ENCODE data around the gene GLI1.
"Not testable (repeated sequence)": the region's sequence is repeated elsewhere in the genome, so short reads cannot be mapped to it uniquely, and the experiment has no call there.

GLI1 gene

GRCh38 chr12:57476993-57477709 lies 17.6 kb downstream of the GLI1 start:
- no peak for DNase-seq

- DNase-seq, result no peak
Measured at GRCh38 chr12:57477710-57478681, 18.4 kb downstream of the GLI1 start.

GRCh38 chr12:57479043-57479375 lies 19.4 kb downstream of the GLI1 start:
- no peak for DNase-seq

- no peak for DNase-seq
Measured at GRCh38 chr12:57479376-57480115, 20.0 kb downstream of the GLI1 start, which contains the start of gene ARHGAP9. Gene ARHGAP9 (minus strand): TSS chr12:57479866. CDS start chr12:57479406, 460 bp downstream.

- DNase-seq, result no peak
Measured at GRCh38 chr12:57481671-57482070, 22.1 kb downstream of the GLI1 start.

GRCh38 chr12:57483466-57483865 lies 23.9 kb downstream of the GLI1 start:
- DNase-seq, result no peak

- no peak for DNase-seq
Measured at GRCh38 chr12:57485695-57486094, 26.1 kb downstream of the GLI1 start.

- no peak for DNase-seq
Measured at GRCh38 chr12:57487055-57487596, 27.5 kb downstream of the GLI1 start.

- peak; percentile 97 for DNase-seq
Measured at GRCh38 chr12:57487597-57488401, 28.2 kb downstream of the GLI1 start, which contains the start of gene MARS1. Gene MARS1 (plus strand): TSS chr12:57488068. CDS start chr12:57488091, 23 bp downstream.

GRCh38 chr12:57488402-57489156 lies 29.0 kb downstream of the GLI1 start:
- no peak for DNase-seq

GRCh38 chr12:57489157-57489641 lies 29.6 kb downstream of the GLI1 start:
- DNase-seq, result no peak

- no peak for DNase-seq
Measured at GRCh38 chr12:57490126-57490525, 30.5 kb downstream of the GLI1 start.

GRCh38 chr12:57491393-57492280 lies 32.1 kb downstream of the GLI1 start:
- DNase-seq, result no peak

- DNase-seq, result not testable (repeated sequence)
Measured at GRCh38 chr12:57495051-57495701, 35.6 kb downstream of the GLI1 start.

- DNase-seq, result no peak
Measured at GRCh38 chr12:57496822-57497221, 37.2 kb downstream of the GLI1 start.

GRCh38 chr12:57497223-57498131 lies 37.9 kb downstream of the GLI1 start:
- no peak for DNase-seq

GRCh38 chr12:57498132-57498502 lies 38.5 kb downstream of the GLI1 start:
- no peak for DNase-seq

- DNase-seq, result no peak
Measured at GRCh38 chr12:57498571-57498970, 39.0 kb downstream of the GLI1 start.
